AG04449 (cell line): ENCODE measurements around the gene SOCS2.

Experiments used
- CTCF ChIA-PET: fragments of 350-600 bp; formaldehyde crosslinking; extraction: SDS; loops from one replicate; lab custom pipeline; 2021; ENCODE audit warnings: antibody characterized with exemption; lab: Yijun Ruan, JAX
- POLR2A ChIA-PET: fragments of 400-600, 350-600 bp; formaldehyde crosslinking; extraction: SDS; loops from one replicate; lab custom pipeline; 2020; ENCODE audit warnings: antibody characterized with exemption, inconsistent platforms; lab: Yijun Ruan, JAX
- DNase-seq: peaks from one replicate; pipeline ENCODE4 v3.0.0-alpha.2; 2010; ENCODE audit warnings: low read depth, low spot score
- H3K4me3 ChIP-seq: 2 replicates; pipeline ENCODE4 v1.5.1; 2011; ENCODE audit warnings: low read depth, mild to moderate bottlenecking, control low read depth, low read length
- TF ChIP-seq, protein P1 (sequence below): IDR thresholded peaks from one replicate; pipeline ENCODE4 v1.5.1; 2011; ENCODE audit warnings: mild to moderate bottlenecking, moderate library complexity, low read length, control low read depth, inconsistent platforms; ENCODE audit not compliant: insufficient read depth; ENCODE audit errors: missing control alignments

Gene SOCS2

GRCh38 chr12:93594766-93595311, 22.4 kb downstream of the SOCS2 start:
- CTCF ChIA-PET = interaction anchor here (0.9 to 1.6 kb wide), 4 partner anchors 17 to 507 kb away, joined by 3 to 5 read pairs (median 4); no protein-coding TSS in a partner anchor
- DNase-seq = no peak
- no peak overlapping the region for H3K4me3 ChIP-seq
- POLR2A ChIA-PET = no interaction called here
- TF ChIP-seq, protein P1, sequence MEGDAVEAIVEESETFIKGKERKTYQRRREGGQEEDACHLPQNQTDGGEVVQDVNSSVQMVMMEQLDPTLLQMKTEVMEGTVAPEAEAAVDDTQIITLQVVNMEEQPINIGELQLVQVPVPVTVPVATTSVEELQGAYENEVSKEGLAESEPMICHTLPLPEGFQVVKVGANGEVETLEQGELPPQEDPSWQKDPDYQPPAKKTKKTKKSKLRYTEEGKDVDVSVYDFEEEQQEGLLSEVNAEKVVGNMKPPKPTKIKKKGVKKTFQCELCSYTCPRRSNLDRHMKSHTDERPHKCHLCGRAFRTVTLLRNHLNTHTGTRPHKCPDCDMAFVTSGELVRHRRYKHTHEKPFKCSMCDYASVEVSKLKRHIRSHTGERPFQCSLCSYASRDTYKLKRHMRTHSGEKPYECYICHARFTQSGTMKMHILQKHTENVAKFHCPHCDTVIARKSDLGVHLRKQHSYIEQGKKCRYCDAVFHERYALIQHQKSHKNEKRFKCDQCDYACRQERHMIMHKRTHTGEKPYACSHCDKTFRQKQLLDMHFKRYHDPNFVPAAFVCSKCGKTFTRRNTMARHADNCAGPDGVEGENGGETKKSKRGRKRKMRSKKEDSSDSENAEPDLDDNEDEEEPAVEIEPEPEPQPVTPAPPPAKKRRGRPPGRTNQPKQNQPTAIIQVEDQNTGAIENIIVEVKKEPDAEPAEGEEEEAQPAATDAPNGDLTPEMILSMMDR = no peak

- DNase-seq = no peak
- TF ChIP-seq, protein P1 = no peak
- CTCF ChIA-PET = interaction anchor here (1.1 to 1.6 kb wide), 2 partner anchors 26 to 171 kb away, joined by 3 to 5 read pairs; no protein-coding TSS in a partner anchor
- H3K4me3 ChIP-seq = no peak overlapping the region
- POLR2A ChIA-PET = no interaction called here
These were observed 22.9 kb downstream of the SOCS2 start for GRCh38 chr12:93595351-93595750.

GRCh38 chr12:93597608-93598007, 25.1 kb downstream of the SOCS2 start:
- POLR2A ChIA-PET = no interaction called here
- CTCF ChIA-PET = interaction anchor here (1.2 to 1.4 kb wide), 3 partner anchors 28 to 505 kb away, joined by 3 to 4 read pairs (median 3); no protein-coding TSS in a partner anchor
- TF ChIP-seq, protein P1 = no peak
- no peak for DNase-seq
- no peak overlapping the region for H3K4me3 ChIP-seq

DNA sequence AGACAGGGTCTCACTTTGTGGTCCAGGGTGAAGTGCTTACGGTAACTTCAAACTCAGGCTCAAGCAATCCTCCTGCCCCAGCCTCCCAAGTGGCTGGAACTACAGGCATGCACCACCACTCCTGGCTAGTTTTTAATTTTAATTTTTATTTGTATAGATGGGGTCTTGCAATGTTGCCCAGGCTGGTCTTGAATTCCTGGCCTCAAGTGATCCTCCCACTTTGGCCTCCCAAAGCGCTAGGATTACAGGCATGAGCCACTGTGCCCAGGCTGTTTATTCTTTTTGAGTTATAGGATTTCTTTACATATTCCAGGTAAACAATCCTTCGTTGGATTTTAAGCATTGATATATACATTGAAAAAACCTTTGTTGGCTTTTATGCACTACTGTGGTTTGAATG, 26.7 kb downstream of the SOCS2 start:
- POLR2A ChIA-PET = no interaction called here
- CTCF ChIA-PET = no interaction called here
- no peak overlapping the region for H3K4me3 ChIP-seq
- TF ChIP-seq, protein P1 = no peak
- no peak for DNase-seq

GRCh38 chr12:93601591-93601990, 29.1 kb downstream of the SOCS2 start:
- no peak for DNase-seq
- no peak overlapping the region for H3K4me3 ChIP-seq
- TF ChIP-seq, protein P1 = no peak
- ChIA-PET POLR2A (no interaction called here), CTCF (interaction anchor here (1.6 to 1.7 kb wide), 2 partner anchors 12 to 500 kb away, joined by 3 to 4 read pairs; no protein-coding TSS in a partner anchor)

- no peak overlapping the region for H3K4me3 ChIP-seq
- no peak for DNase-seq
- CTCF ChIA-PET = no interaction called here
- POLR2A ChIA-PET = interaction anchor here (0.9 kb wide), 1 partner anchor 11 kb away, joined by 3 read pairs; no protein-coding TSS in a partner anchor
- TF ChIP-seq, protein P1 = no peak
These were observed 30.6 kb downstream of the SOCS2 start for GRCh38 chr12:93602897-93603668.
